ENCODE results near the gene RNF227. TPM values are rescaled to one million over a fixed set of nuclear protein-coding genes. Genes with fewer than 3 reads are reported as not detected.
A peak's percentile ranks its signal among the peaks of the same experiment; 100 is the strongest.

RNF227 gene
- total and polyA plus RNA-seq, 2 of the 13 experiments (the other 11 are each of a cell fraction or from before 2014, with no cell fraction given): 0.20 to 0.79 TPM

DNA sequence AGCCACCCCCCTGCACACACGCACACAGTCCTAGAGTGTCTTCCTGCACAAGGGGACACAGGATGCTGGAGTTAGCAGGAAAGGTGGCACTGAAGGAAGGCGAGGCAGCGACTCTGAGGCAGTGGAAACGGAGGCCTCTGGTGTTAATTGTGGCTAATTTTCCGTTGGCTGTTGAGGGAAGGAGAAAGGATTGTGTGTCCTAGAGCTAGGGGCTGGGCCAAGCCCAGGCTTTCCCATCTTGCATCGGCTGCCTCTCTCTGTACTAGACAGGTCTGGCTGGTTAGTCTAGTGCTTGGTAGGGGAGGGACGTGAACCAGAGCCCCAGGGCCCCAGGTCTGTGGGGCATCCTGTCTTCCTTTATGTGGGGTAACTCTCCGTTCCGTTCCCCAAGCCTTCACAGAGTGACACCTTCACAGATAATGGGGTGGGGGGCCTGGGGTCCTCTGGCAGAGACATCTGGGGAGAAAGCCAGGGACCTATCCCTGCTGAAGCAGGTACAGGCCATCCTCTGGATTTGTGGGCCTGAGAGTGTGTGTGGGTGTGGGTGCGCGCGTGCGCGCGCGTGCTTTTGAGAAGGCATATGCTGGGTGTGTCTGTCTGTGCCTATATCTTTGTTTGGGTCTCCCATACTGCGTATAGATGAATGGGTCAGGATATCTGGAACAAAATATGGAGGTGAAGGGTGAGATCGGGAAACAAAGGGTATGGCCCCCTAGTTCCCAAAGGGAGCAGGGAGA, 27.7 kb downstream of the RNF227 start, which contains the start of gene CHD3 (continued):
- TF ChIP-seq, protein P1, sequence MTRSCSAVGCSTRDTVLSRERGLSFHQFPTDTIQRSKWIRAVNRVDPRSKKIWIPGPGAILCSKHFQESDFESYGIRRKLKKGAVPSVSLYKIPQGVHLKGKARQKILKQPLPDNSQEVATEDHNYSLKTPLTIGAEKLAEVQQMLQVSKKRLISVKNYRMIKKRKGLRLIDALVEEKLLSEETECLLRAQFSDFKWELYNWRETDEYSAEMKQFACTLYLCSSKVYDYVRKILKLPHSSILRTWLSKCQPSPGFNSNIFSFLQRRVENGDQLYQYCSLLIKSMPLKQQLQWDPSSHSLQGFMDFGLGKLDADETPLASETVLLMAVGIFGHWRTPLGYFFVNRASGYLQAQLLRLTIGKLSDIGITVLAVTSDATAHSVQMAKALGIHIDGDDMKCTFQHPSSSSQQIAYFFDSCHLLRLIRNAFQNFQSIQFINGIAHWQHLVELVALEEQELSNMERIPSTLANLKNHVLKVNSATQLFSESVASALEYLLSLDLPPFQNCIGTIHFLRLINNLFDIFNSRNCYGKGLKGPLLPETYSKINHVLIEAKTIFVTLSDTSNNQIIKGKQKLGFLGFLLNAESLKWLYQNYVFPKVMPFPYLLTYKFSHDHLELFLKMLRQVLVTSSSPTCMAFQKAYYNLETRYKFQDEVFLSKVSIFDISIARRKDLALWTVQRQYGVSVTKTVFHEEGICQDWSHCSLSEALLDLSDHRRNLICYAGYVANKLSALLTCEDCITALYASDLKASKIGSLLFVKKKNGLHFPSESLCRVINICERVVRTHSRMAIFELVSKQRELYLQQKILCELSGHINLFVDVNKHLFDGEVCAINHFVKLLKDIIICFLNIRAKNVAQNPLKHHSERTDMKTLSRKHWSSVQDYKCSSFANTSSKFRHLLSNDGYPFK (CRISPR knock-in tag; IDR thresholded peaks at IDR 0.05; ENCODE audit: borderline replicate concordance): peak; percentile 55; the same call in 1 of the 2 replicates
- TF ChIP-seq KDM4B (CRISPR knock-in tag; IDR thresholded peaks at IDR 0.05) (no peak), NONO (IDR thresholded peaks at IDR 0.05) (no peak), NONO (CRISPR knock-in tag; conservative IDR thresholded peaks at IDR 0.05) (0 out of 2 replicates have a peak, but pooled peaks have one; percentile 10), TOE1 (CRISPR knock-in tag; IDR thresholded peaks at IDR 0.05) (no peak), TSC22D2 (CRISPR knock-in tag; IDR thresholded peaks at IDR 0.05; ENCODE audit: borderline replicate concordance) (0 out of 2 replicates have a peak, but pooled peaks have one; percentile 16), MYNN (CRISPR knock-in tag; IDR thresholded peaks at IDR 0.05; ENCODE audit: low read depth) (0 out of 2 replicates have a peak, but pooled peaks have one; percentile 4), EEA1 (CRISPR knock-in tag; IDR thresholded peaks at IDR 0.05; ENCODE audit: borderline replicate concordance) (no peak), ZNF768 (CRISPR knock-in tag; IDR thresholded peaks at IDR 0.05) (no peak), ZNF431 (CRISPR knock-in tag; IDR thresholded peaks at IDR 0.05; ENCODE audit: borderline replicate concordance, low read depth) (no peak), ZNF547 (CRISPR knock-in tag; IDR thresholded peaks at IDR 0.05) (no peak), HIVEP1 (CRISPR knock-in tag; IDR thresholded peaks at IDR 0.05) (peak; percentile 37; the same call in 1 of the 2 replicates), ZNF484 (CRISPR knock-in tag; IDR thresholded peaks at IDR 0.05; ENCODE audit: borderline replicate concordance, low read depth) (no peak), THAP11 (CRISPR knock-in tag; IDR thresholded peaks at IDR 0.05) (0 out of 2 replicates have a peak, but pooled peaks have one; percentile 11)
- TF ChIP-seq, protein P2, sequence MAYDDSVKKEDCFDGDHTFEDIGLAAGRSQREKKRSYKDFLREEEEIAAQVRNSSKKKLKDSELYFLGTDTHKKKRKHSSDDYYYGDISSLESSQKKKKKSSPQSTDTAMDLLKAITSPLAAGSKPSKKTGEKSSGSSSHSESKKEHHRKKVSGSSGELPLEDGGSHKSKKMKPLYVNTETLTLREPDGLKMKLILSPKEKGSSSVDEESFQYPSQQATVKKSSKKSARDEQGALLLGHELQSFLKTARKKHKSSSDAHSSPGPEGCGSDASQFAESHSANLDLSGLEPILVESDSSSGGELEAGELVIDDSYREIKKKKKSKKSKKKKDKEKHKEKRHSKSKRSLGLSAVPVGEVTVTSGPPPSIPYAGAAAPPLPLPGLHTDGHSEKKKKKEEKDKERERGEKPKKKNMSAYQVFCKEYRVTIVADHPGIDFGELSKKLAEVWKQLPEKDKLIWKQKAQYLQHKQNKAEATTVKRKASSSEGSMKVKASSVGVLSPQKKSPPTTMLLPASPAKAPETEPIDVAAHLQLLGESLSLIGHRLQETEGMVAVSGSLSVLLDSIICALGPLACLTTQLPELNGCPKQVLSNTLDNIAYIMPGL (CRISPR knock-in tag; IDR thresholded peaks at IDR 0.05; ENCODE audit: borderline replicate concordance in 1 of 2, low read depth in 1 of 2): no peak
- TF ChIP-seq, protein P3, sequence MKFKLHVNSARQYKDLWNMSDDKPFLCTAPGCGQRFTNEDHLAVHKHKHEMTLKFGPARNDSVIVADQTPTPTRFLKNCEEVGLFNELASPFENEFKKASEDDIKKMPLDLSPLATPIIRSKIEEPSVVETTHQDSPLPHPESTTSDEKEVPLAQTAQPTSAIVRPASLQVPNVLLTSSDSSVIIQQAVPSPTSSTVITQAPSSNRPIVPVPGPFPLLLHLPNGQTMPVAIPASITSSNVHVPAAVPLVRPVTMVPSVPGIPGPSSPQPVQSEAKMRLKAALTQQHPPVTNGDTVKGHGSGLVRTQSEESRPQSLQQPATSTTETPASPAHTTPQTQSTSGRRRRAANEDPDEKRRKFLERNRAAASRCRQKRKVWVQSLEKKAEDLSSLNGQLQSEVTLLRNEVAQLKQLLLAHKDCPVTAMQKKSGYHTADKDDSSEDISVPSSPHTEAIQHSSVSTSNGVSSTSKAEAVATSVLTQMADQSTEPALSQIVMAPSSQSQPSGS (CRISPR knock-in tag; IDR thresholded peaks at IDR 0.05): no peak
- TF ChIP-seq, protein P4, sequence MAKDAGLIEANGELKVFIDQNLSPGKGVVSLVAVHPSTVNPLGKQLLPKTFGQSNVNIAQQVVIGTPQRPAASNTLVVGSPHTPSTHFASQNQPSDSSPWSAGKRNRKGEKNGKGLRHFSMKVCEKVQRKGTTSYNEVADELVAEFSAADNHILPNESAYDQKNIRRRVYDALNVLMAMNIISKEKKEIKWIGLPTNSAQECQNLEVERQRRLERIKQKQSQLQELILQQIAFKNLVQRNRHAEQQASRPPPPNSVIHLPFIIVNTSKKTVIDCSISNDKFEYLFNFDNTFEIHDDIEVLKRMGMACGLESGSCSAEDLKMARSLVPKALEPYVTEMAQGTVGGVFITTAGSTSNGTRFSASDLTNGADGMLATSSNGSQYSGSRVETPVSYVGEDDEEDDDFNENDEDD (CRISPR knock-in tag; IDR thresholded peaks at IDR 0.05; ENCODE audit: borderline replicate concordance): no peak
- TF ChIP-seq, protein P5, sequence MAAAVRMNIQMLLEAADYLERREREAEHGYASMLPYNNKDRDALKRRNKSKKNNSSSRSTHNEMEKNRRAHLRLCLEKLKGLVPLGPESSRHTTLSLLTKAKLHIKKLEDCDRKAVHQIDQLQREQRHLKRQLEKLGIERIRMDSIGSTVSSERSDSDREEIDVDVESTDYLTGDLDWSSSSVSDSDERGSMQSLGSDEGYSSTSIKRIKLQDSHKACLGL (CRISPR knock-in tag; IDR thresholded peaks at IDR 0.05): peak; percentile 14; the same call in 1 of the 2 replicates
